PFSK-1 (cell line): ENCODE data around the gene RBBP5.

Source experiments
- FOXP2 ChIP-seq: optimal IDR thresholded peaks from 2 replicates; pipeline ENCODE3; 2011; ENCODE audit warnings: borderline replicate concordance, control low read depth, inconsistent platforms; ENCODE audit not compliant: insufficient read depth; ENCODE audit errors: extremely low read length, extremely low read depth
- POLR2AphosphoS5 ChIP-seq: IDR thresholded peaks from 2 replicates; pipeline ENCODE4 v1.6.1; 2012; ENCODE audit warnings: low read depth, mild to moderate bottlenecking, control low read depth, low read length, moderate library complexity
- SIN3A ChIP-seq: IDR thresholded peaks from 2 replicates; pipeline ENCODE4 v1.6.1; 2012; ENCODE audit warnings: mild to moderate bottlenecking, low read length, moderate library complexity, borderline replicate concordance; ENCODE audit not compliant: insufficient read depth
- TAF1 ChIP-seq: IDR thresholded peaks from 2 replicates; pipeline ENCODE4 v1.6.1; 2012; ENCODE audit warnings: low read length, control low read depth, borderline replicate concordance; ENCODE audit not compliant: insufficient read depth
- TF ChIP-seq, protein P1 (sequence below), 2 experiments: IDR thresholded peaks; 2 replicates each; pipeline versions ENCODE4 v1.6.1 to v1.8.0; 2011 to 2012; ENCODE audit warnings: low read depth in 2 of 2, low read length in 2 of 2, control low read depth in 1 of 2, inconsistent platforms in 1 of 2, mild to moderate bottlenecking in 1 of 2, moderate library complexity in 1 of 2; ENCODE audit not compliant: insufficient read depth in 1 of 2

The RBBP5 gene

GRCh38 chr1:205088341-205088740 lies 33.4 kb downstream of the RBBP5 start:
- no peak for TF ChIP-seq SIN3A
- TF ChIP-seq POLR2AphosphoS5 = no peak
- no peak for TF ChIP-seq TAF1
- TF ChIP-seq, protein P1, sequence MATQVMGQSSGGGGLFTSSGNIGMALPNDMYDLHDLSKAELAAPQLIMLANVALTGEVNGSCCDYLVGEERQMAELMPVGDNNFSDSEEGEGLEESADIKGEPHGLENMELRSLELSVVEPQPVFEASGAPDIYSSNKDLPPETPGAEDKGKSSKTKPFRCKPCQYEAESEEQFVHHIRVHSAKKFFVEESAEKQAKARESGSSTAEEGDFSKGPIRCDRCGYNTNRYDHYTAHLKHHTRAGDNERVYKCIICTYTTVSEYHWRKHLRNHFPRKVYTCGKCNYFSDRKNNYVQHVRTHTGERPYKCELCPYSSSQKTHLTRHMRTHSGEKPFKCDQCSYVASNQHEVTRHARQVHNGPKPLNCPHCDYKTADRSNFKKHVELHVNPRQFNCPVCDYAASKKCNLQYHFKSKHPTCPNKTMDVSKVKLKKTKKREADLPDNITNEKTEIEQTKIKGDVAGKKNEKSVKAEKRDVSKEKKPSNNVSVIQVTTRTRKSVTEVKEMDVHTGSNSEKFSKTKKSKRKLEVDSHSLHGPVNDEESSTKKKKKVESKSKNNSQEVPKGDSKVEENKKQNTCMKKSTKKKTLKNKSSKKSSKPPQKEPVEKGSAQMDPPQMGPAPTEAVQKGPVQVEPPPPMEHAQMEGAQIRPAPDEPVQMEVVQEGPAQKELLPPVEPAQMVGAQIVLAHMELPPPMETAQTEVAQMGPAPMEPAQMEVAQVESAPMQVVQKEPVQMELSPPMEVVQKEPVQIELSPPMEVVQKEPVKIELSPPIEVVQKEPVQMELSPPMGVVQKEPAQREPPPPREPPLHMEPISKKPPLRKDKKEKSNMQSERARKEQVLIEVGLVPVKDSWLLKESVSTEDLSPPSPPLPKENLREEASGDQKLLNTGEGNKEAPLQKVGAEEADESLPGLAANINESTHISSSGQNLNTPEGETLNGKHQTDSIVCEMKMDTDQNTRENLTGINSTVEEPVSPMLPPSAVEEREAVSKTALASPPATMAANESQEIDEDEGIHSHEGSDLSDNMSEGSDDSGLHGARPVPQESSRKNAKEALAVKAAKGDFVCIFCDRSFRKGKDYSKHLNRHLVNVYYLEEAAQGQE (IDR thresholded peaks at IDR 0.05; ENCODE audit: insufficient read depth in 1 of 2, low read depth in 2 of 2, low read length in 2 of 2) = no peak
- TF ChIP-seq FOXP2 = no peak

DNA sequence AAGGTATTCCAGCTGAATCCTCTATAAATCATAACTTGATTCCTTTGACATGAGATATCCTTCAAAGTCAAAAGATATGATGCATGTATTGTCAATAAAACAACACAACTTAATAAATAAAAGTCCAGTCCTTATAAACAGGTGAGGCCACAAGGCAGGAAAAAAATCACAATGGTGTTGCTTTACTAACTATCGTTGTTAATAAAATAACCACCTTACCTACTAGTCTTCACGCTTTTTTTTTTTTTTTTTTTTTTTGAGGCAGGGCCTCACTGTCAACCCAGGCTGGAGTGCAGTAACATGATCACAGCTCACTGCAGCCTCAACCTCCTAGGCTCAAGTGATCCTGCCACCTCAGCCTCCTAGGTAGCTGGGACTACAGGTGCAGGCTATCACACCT lies 37.4 kb downstream of the RBBP5 start, which contains the start of gene TMEM81:
Gene TMEM81, minus strand, starts transcription at position 101 of the 400 bp plus-strand sequence. CDS start 140 bp downstream, outside the sequence.
- TF ChIP-seq, protein P1 (IDR thresholded peaks at IDR 0.05; ENCODE audit: insufficient read depth in 1 of 2, low read depth in 2 of 2, low read length in 2 of 2) = no peak
- TF ChIP-seq POLR2AphosphoS5 (no peak), SIN3A (no peak), TAF1 (no peak), FOXP2 (no peak)

GRCh38 chr1:205082431-205082830 lies 39.3 kb downstream of the RBBP5 start:
- TF ChIP-seq, protein P1 (IDR thresholded peaks at IDR 0.05; ENCODE audit: insufficient read depth in 1 of 2, low read depth in 2 of 2, low read length in 2 of 2) = no peak
- TF ChIP-seq TAF1 (no peak), POLR2AphosphoS5 (no peak), FOXP2 (no peak), SIN3A (no peak)

DNA sequence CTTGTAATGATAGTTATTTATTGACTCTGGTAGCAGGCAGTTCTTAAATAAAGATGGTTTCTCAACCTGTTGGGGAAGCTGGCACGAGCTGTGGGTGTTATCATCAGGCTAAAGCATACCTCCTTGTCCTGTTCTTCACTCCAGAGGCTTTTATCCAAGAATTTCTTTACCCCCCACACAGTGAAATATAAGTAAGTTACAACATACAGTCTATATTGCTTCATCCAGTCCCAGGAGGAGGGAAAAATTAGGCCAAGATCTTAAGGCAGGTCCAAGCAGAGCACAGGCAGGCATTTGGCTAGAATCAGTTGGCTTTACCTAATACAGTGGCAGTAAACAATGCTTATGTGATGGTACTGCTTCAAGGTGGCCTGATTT lies 43.9 kb downstream of the RBBP5 start:
- no peak for TF ChIP-seq FOXP2
- TF ChIP-seq, protein P1 (IDR thresholded peaks at IDR 0.05; ENCODE audit: insufficient read depth in 1 of 2, low read depth in 2 of 2, low read length in 2 of 2) = no peak
- no peak for TF ChIP-seq TAF1
- no peak for TF ChIP-seq SIN3A
- no peak for TF ChIP-seq POLR2AphosphoS5

GRCh38 chr1:205077158-205077933 lies 44.4 kb downstream of the RBBP5 start:
- no peak for TF ChIP-seq FOXP2
